Lung (tissue), 12 donors: Measurements from ENCODE around the gene CGNL1. TPM values are rescaled to one million over a fixed set of nuclear protein-coding genes. Genes with fewer than 3 reads are reported as not detected.
A peak's percentile ranks its signal among the peaks of the same experiment; 100 is the strongest.

ENCODE experiments used
- ATAC-seq: fragments of 200-7000 bp; cut with Tn5 transposase; one replicate; pipeline ENCODE4 v1.9.1; 2020; ENCODE audit warnings: moderate number of reproducible peaks; ENCODE audit not compliant: insufficient read depth, low FRiP score
- DNase-seq, 3 donors: peaks; one replicate each; pipeline ENCODE4 v3.0.0-alpha.2; 2013 to 2017
- H3K27ac ChIP-seq, 2 donors: one replicate each; pipeline ENCODE4 v1.5.1; 2013; ENCODE audit warnings: mild to moderate bottlenecking in 2 of 2, moderate library complexity in 2 of 2, control low read depth in 1 of 2, inconsistent platforms in 1 of 2, low read depth in 1 of 2, low read length in 1 of 2
- H3K27me3 ChIP-seq, 3 donors: one replicate each; pipeline ENCODE4 v1.5.1; 2013; ENCODE audit warnings: low read length in 2 of 3; ENCODE audit not compliant: control insufficient read depth in 3 of 3, insufficient read depth in 3 of 3
- H3K36me3 ChIP-seq, 4 donors: one replicate each; pipeline ENCODE4 v1.5.1; 2013; ENCODE audit warnings: low read length in 4 of 4, mild to moderate bottlenecking in 1 of 4, moderate library complexity in 1 of 4; ENCODE audit not compliant: control insufficient read depth in 4 of 4, insufficient read depth in 4 of 4
- H3K4me1 ChIP-seq, 5 donors: one replicate each; pipeline ENCODE4 v1.5.1; 2013; ENCODE audit warnings: low read length in 5 of 5, mild to moderate bottlenecking in 2 of 5, moderate library complexity in 1 of 5; ENCODE audit not compliant: control insufficient read depth in 5 of 5, insufficient read depth in 5 of 5
- H3K4me3 ChIP-seq: one replicate; pipeline ENCODE4 v1.5.1; 2013; ENCODE audit warnings: mild to moderate bottlenecking, control low read depth, moderate library complexity
- H3K9ac ChIP-seq, 2 donors: one replicate each; pipeline ENCODE4 v1.5.1; 2013; ENCODE audit warnings: low read length in 2 of 2, control low read depth in 1 of 2; ENCODE audit not compliant: insufficient read depth in 1 of 2
- H3K9me3 ChIP-seq, 4 donors: one replicate each; pipeline ENCODE4 v1.5.1; 2013; ENCODE audit warnings: low read length in 3 of 4, mild to moderate bottlenecking in 1 of 4, moderate library complexity in 1 of 4; ENCODE audit not compliant: control insufficient read depth in 4 of 4, insufficient read depth in 3 of 4
- WGBS, 2 donors: extraction: QIAGEN DNeasy Blood & Tissue Kit; methylation state at CpG; one replicate each; pipeline ENCODE4 v1.1.7; 2013; 5-methylcytosine and 5-hydroxymethylcytosine counted together
- polyA plus RNA-seq, 2 donors: library from polyadenylated mRNA; stranded (reverse); fragments of 200-250 nt; gene quantifications; one replicate each; pipeline ENCODE4 v1.2.1, GENCODE V29; 2013
- total RNA-seq, 2 donors: library from RNA; depleted of rRNA in 1 of 2; stranded (reverse); fragments of >200 nt in 1 of 2; gene quantifications; one replicate each; pipeline ENCODE4 v1.2.1, GENCODE V29; 2014 to 2021
- TF ChIP-seq, protein P1 (sequence below): IDR thresholded peaks from 2 replicates; pipeline ENCODE4 v1.5.1; 2012; ENCODE audit warnings: mild to moderate bottlenecking; ENCODE audit errors: control extremely low read depth, extremely low read depth
- donor health status: control.
- donor health status: control.
- donor health status: Bipolar disorder and iron deficiency.
- donor health status: healthy.
- donor health status: DM: yes; HTN: yes; CAD: no.

CGNL1 gene
- total and polyA plus RNA-seq, 4 donors: 9.0 to 42.5 (median 22.9) TPM

- TF ChIP-seq, protein P1, sequence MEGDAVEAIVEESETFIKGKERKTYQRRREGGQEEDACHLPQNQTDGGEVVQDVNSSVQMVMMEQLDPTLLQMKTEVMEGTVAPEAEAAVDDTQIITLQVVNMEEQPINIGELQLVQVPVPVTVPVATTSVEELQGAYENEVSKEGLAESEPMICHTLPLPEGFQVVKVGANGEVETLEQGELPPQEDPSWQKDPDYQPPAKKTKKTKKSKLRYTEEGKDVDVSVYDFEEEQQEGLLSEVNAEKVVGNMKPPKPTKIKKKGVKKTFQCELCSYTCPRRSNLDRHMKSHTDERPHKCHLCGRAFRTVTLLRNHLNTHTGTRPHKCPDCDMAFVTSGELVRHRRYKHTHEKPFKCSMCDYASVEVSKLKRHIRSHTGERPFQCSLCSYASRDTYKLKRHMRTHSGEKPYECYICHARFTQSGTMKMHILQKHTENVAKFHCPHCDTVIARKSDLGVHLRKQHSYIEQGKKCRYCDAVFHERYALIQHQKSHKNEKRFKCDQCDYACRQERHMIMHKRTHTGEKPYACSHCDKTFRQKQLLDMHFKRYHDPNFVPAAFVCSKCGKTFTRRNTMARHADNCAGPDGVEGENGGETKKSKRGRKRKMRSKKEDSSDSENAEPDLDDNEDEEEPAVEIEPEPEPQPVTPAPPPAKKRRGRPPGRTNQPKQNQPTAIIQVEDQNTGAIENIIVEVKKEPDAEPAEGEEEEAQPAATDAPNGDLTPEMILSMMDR: no peak
- Histone ChIP-seq H3K4me1 (peaks cover 0 to 10% (median 2%) of the 10 kb centered on the region in 5 donors), H3K4me3 (no peak overlapping the region), H3K9ac (no peak overlapping the region), H3K27ac (no peak overlapping the region), H3K9me3 (no peaks in the 10 kb centered on the region), H3K36me3 (peaks cover 0 to 6% (median 1%) of the 10 kb centered on the region in 4 donors), H3K27me3 (no peaks in the 10 kb centered on the region)
- ATAC-seq (no peak), DNase-seq (no peak)
- 93 to 94% methylated on average over 8 of the region's 8 CpGs for WGBS, 2 donors
Observed at GRCh38 chr15:57545995-57546394, 169.7 kb downstream of the CGNL1 start.

- Histone ChIP-seq H3K9me3 (no peaks in the 10 kb centered on the region), H3K9ac (no peak overlapping the region), H3K4me1 (peaks cover 5 to 17% (median 11%) of the 10 kb centered on the region in 5 donors), H3K36me3 (peaks cover 0 to 6% (median 1%) of the 10 kb centered on the region in 4 donors), H3K27ac (no peak overlapping the region), H3K4me3 (no peak overlapping the region), H3K27me3 (no peaks in the 10 kb centered on the region)
- DNase-seq: no peak
- ATAC-seq: no peak
- 89 to 91% methylated on average over 11 of the region's 11 CpGs for WGBS, 2 donors
- TF ChIP-seq, protein P1: no peak
Observed at GRCh38 chr15:57547243-57547755, 171.0 kb downstream of the CGNL1 start.

GRCh38 chr15:57548351-57548750, 172.0 kb downstream of the CGNL1 start:
- 76 to 79% methylated on average over 2 of the region's 2 CpGs for WGBS, 2 donors
- H3K27me3 ChIP-seq: no peaks in the 10 kb centered on the region
- H3K4me1 ChIP-seq: peaks cover 5 to 20% (median 16%) of the 10 kb centered on the region in 5 donors
- ATAC-seq: no peak
- no peak for DNase-seq
- TF ChIP-seq, protein P1: no peak
- no peak overlapping the region for H3K9ac ChIP-seq
- peaks cover 0 to 6% (median 1%) of the 10 kb centered on the region in 4 donors for H3K36me3 ChIP-seq
- H3K4me3 ChIP-seq: no peak overlapping the region
- H3K27ac ChIP-seq: peak overlapping the region in 1 of 2 donors; percentile 23
- H3K9me3 ChIP-seq: no peaks in the 10 kb centered on the region

DNA sequence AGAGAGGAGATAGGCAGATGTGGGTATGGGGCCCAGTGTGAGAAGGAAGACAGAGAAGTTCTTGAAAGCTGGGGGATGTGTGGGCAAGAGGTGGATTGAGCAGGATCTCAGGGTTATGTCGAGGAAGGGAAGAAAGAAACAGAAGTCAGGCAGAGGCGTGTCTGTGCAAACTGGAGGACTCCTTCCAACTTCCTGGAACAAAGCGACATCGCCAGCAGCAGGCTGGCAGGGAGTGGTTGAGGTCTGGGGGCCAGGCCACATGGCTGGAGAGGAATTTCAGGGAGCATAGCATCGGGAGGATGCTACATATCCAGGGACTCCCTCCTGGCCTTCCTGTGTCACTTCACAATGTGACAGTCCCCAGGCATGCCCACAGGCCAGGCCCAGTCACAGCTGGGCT, 172.5 kb downstream of the CGNL1 start:
- no peak for DNase-seq
- 45 to 58% methylated on average over 5 of the region's 5 CpGs for WGBS, 2 donors
- Histone ChIP-seq H3K4me1 (peaks cover 5 to 23% (median 17%) of the 10 kb centered on the region in 5 donors), H3K27me3 (no peaks in the 10 kb centered on the region), H3K9ac (no peak overlapping the region), H3K4me3 (no peak overlapping the region), H3K9me3 (no peaks in the 10 kb centered on the region), H3K36me3 (peaks cover 0 to 6% (median 1%) of the 10 kb centered on the region in 4 donors), H3K27ac (peak overlapping the region; percentile 23 to 69)
- TF ChIP-seq, protein P1: no peak
- no peak for ATAC-seq
